Esophagus squamous epithelium (tissue), 4 donors: ENCODE measurements around the gene RNF208.

Experiments
- POLR2A ChIP-seq, 4 donors: fragments of 450-650 bp; IDR thresholded peaks; one replicate each; pipeline ENCODE4 v1.6.1; 2017; ENCODE audit warnings: antibody characterized with exemption in 4 of 4, mild to moderate bottlenecking in 4 of 4, moderate library complexity in 3 of 4
- TF ChIP-seq, protein P1 (sequence below), 6 experiments: fragments of 450-650 bp in 4 of 6; fragments of 200-600 bp in 2 of 6; sonication (generic) in 2 of 6; IDR thresholded peaks; one replicate each; pipeline ENCODE4 v1.5.1; 2016 to 2019; ENCODE audit warnings: antibody characterized with exemption in 6 of 6, mild to moderate bottlenecking in 4 of 6, moderate library complexity in 4 of 6

DNA sequence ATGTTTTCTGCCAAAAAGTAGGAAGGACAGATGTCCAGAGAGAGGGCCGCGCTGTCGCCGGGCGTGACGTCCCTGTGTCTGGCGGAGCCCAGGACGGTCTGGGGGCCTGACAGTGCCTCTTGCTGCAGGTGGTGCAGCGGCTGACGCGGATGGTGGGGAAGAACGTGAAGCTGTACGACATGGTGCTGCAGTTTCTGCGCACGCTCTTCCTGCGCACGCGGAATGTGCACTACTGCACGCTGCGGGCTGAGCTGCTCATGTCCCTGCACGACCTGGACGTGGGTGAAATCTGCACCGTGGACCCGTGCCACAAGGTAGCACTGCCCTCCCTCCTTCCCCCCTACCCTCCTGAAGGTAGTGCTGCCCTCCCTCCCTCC is 40.9 kb upstream of the RNF208 start:
- TF ChIP-seq, protein P1, sequence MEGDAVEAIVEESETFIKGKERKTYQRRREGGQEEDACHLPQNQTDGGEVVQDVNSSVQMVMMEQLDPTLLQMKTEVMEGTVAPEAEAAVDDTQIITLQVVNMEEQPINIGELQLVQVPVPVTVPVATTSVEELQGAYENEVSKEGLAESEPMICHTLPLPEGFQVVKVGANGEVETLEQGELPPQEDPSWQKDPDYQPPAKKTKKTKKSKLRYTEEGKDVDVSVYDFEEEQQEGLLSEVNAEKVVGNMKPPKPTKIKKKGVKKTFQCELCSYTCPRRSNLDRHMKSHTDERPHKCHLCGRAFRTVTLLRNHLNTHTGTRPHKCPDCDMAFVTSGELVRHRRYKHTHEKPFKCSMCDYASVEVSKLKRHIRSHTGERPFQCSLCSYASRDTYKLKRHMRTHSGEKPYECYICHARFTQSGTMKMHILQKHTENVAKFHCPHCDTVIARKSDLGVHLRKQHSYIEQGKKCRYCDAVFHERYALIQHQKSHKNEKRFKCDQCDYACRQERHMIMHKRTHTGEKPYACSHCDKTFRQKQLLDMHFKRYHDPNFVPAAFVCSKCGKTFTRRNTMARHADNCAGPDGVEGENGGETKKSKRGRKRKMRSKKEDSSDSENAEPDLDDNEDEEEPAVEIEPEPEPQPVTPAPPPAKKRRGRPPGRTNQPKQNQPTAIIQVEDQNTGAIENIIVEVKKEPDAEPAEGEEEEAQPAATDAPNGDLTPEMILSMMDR (IDR thresholded peaks at IDR 0.05) = no peak
- TF ChIP-seq POLR2A (IDR thresholded peaks at IDR 0.05) = no peak
